Measurements from ENCODE around the gene GNMT. TPM values are rescaled to one million over a fixed set of nuclear protein-coding genes. Genes with fewer than 3 reads are reported as not detected.

GNMT gene
- total RNA-seq, 2 experiments from 2014 or later = 1.2 to 2.1 TPM

GRCh38 chr6:42938428-42938796, 22.1 kb upstream of the GNMT start:
- ChIA-PET CTCF (no interaction called here), POLR2A (interaction anchor here (1.4 kb wide), 1 partner anchor 9 kb away, joined by 6 read pairs; the partner anchor contains the start of gene CNPY3)
- Mint-ChIP-seq H3K27me3 (no peaks in the 10 kb centered on the region), H3K9me3 (no peaks in the 10 kb centered on the region), H3K27ac (no peak overlapping the region), H3K4me3 (no peak overlapping the region), H3K4me1 (ENCODE audit: low read depth) (peaks cover 12% of the 10 kb centered on the region), H3K36me3 (ENCODE audit: low read depth) (peaks cover 77% of the 10 kb centered on the region)
- no peak for DNase-seq
- TF ChIP-seq, protein P1, sequence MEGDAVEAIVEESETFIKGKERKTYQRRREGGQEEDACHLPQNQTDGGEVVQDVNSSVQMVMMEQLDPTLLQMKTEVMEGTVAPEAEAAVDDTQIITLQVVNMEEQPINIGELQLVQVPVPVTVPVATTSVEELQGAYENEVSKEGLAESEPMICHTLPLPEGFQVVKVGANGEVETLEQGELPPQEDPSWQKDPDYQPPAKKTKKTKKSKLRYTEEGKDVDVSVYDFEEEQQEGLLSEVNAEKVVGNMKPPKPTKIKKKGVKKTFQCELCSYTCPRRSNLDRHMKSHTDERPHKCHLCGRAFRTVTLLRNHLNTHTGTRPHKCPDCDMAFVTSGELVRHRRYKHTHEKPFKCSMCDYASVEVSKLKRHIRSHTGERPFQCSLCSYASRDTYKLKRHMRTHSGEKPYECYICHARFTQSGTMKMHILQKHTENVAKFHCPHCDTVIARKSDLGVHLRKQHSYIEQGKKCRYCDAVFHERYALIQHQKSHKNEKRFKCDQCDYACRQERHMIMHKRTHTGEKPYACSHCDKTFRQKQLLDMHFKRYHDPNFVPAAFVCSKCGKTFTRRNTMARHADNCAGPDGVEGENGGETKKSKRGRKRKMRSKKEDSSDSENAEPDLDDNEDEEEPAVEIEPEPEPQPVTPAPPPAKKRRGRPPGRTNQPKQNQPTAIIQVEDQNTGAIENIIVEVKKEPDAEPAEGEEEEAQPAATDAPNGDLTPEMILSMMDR (IDR thresholded peaks at IDR 0.05) = no peak
- intact Hi-C loops (cut with DNase I, micrococcal nuclease) = no loop called here
- H3K36me3 ChIP-seq (ENCODE audit: insufficient read depth, low read length) = peaks cover 75% of the 10 kb centered on the region
- peaks cover 23% of the 10 kb centered on the region for H3K4me1 ChIP-seq (ENCODE audit: insufficient read depth, low read length)
- no peak overlapping the region for H3K27ac ChIP-seq (ENCODE audit: low read depth in 1 of 2, low read length in 2 of 2)
- H3K4me3 ChIP-seq (ENCODE audit: low read length) = no peak overlapping the region
- ATAC-seq (ENCODE audit: poor library complexity) = no peak
- H3K9me3 ChIP-seq (ENCODE audit: control insufficient read depth in 1 of 2, insufficient read depth in 1 of 2, low read length in 2 of 2) = no peaks in the 10 kb centered on the region
- H3K27me3 ChIP-seq (ENCODE audit: control insufficient read depth in 1 of 2, insufficient read depth in 2 of 2, low read length in 2 of 2) = no peaks in the 10 kb centered on the region

GRCh38 chr6:42938987-42939809, 21.4 kb upstream of the GNMT start:
- Mint-ChIP-seq H3K36me3 (ENCODE audit: low read depth) (peaks cover 77% of the 10 kb centered on the region), H3K27me3 (no peaks in the 10 kb centered on the region), H3K9me3 (no peaks in the 10 kb centered on the region), H3K4me3 (no peak overlapping the region), H3K27ac (no peak overlapping the region), H3K4me1 (ENCODE audit: low read depth) (peaks cover 9% of the 10 kb centered on the region)
- peaks cover 17% of the 10 kb centered on the region for H3K4me1 ChIP-seq (ENCODE audit: insufficient read depth, low read length)
- intact Hi-C loops (cut with DNase I, micrococcal nuclease) = no loop called here
- H3K4me3 ChIP-seq (ENCODE audit: low read length) = no peak overlapping the region
- DNase-seq (no peak), ATAC-seq (ENCODE audit: poor library complexity) (no peak)
- POLR2A ChIA-PET = interaction anchor here (1.2 kb wide), 1 partner anchor 10 kb away, joined by 6 read pairs; the partner anchor contains the start of gene CNPY3
- TF ChIP-seq, protein P1 (IDR thresholded peaks at IDR 0.05) = no peak
- no peaks in the 10 kb centered on the region for H3K9me3 ChIP-seq (ENCODE audit: control insufficient read depth in 1 of 2, insufficient read depth in 1 of 2, low read length in 2 of 2)
- no peak overlapping the region for H3K27ac ChIP-seq (ENCODE audit: low read depth in 1 of 2, low read length in 2 of 2)
- H3K36me3 ChIP-seq (ENCODE audit: insufficient read depth, low read length) = peaks cover 77% of the 10 kb centered on the region
- H3K27me3 ChIP-seq (ENCODE audit: control insufficient read depth in 1 of 2, insufficient read depth in 2 of 2, low read length in 2 of 2) = no peaks in the 10 kb centered on the region
- CTCF ChIA-PET = no interaction called here

- peaks cover 9% of the 10 kb centered on the region for H3K4me1 Mint-ChIP-seq (ENCODE audit: low read depth)
Observed at GRCh38 chr6:42939810-42940167, 20.8 kb upstream of the GNMT start.

More at GRCh38 chr6:42939810-42940167, 20.8 kb upstream of the GNMT start:
- POLR2A ChIA-PET = interaction anchor here (1.2 kb wide), 1 partner anchor 10 kb away, joined by 6 read pairs; the partner anchor contains the start of gene CNPY3
- intact Hi-C loops (cut with DNase I, micrococcal nuclease) = no loop called here
- H3K9me3 ChIP-seq (ENCODE audit: control insufficient read depth in 1 of 2, insufficient read depth in 1 of 2, low read length in 2 of 2) = no peaks in the 10 kb centered on the region
- no peak overlapping the region for H3K27ac ChIP-seq (ENCODE audit: low read depth in 1 of 2, low read length in 2 of 2)
- no peak overlapping the region for H3K27ac Mint-ChIP-seq
- DNase-seq = no peak
- H3K9me3 Mint-ChIP-seq = no peaks in the 10 kb centered on the region
- H3K4me1 ChIP-seq (ENCODE audit: insufficient read depth, low read length) = peaks cover 11% of the 10 kb centered on the region
- TF ChIP-seq, protein P1 (IDR thresholded peaks at IDR 0.05) = no peak
- no peak overlapping the region for H3K4me3 ChIP-seq (ENCODE audit: low read length)
- ATAC-seq (ENCODE audit: poor library complexity) = no peak
- peaks cover 75% of the 10 kb centered on the region for H3K36me3 ChIP-seq (ENCODE audit: insufficient read depth, low read length)
- CTCF ChIA-PET = no interaction called here
- no peaks in the 10 kb centered on the region for H3K27me3 Mint-ChIP-seq
- no peak overlapping the region for H3K4me3 Mint-ChIP-seq
- no peaks in the 10 kb centered on the region for H3K27me3 ChIP-seq (ENCODE audit: control insufficient read depth in 1 of 2, insufficient read depth in 2 of 2, low read length in 2 of 2)
- peaks cover 77% of the 10 kb centered on the region for H3K36me3 Mint-ChIP-seq (ENCODE audit: low read depth)

Measured in CD4-positive, alpha-beta T cell (primary cell).